GM23338 (cell line): ENCODE data around the gene TBC1D9B. TPM values are rescaled to one million over a fixed set of nuclear protein-coding genes. Genes with fewer than 3 reads are reported as not detected.

Experiments
- ATAC-seq: fragments of 200-7000 bp; cut with Tn5 transposase; 3 replicates; pipeline ENCODE4 v1.9.1; 2020
- DNase-seq: peaks from one replicate; pipeline ENCODE4 v3.0.0-alpha.2; 2015; ENCODE audit warnings: low spot score
- H2AFZ ChIP-seq: fragments of 200-600 bp; sonication (generic); 2 replicates; pipeline ENCODE4 v1.8.0; 2016; ENCODE audit warnings: antibody characterized with exemption, mild to moderate bottlenecking, moderate library complexity
- H3F3A ChIP-seq: fragments of 200-600 bp; sonication (generic); replicated peaks from 2 replicates; pipeline ENCODE4 v1.8.0; 2017; ENCODE audit warnings: antibody characterized with exemption, mixed run types, low read depth
- H3K27ac ChIP-seq: fragments of 200-600 bp; sonication (generic); 2 replicates; pipeline ENCODE4 v1.6.1; 2016; ENCODE audit warnings: low read depth
- H3K27me3 ChIP-seq: fragments of 200-600 bp; sonication (generic); 2 replicates; pipeline ENCODE4 v1.8.0; 2016; ENCODE audit warnings: mild to moderate bottlenecking, mixed run types, moderate library complexity; ENCODE audit not compliant: insufficient read depth
- H3K36me3 ChIP-seq: fragments of 200-600 bp; sonication (generic); 2 replicates; pipeline ENCODE4 v1.8.0; 2016; ENCODE audit warnings: mild to moderate bottlenecking; ENCODE audit not compliant: insufficient read depth
- H3K4me1 ChIP-seq: fragments of 200-600 bp; sonication (generic); 2 replicates; pipeline ENCODE4 v1.8.0; 2016; ENCODE audit warnings: mild to moderate bottlenecking, moderate library complexity; ENCODE audit not compliant: insufficient read depth
- H3K4me2 ChIP-seq: fragments of 200-600 bp; sonication (generic); 2 replicates; pipeline ENCODE4 v1.7.1; 2017; ENCODE audit warnings: mixed run types
- H3K4me3 ChIP-seq: fragments of 200-600 bp; sonication (generic); 2 replicates; pipeline ENCODE4 v1.6.1; 2016; ENCODE audit warnings: mixed run types
- H3K79me2 ChIP-seq: fragments of 200-600 bp; sonication (generic); replicated peaks from 2 replicates; pipeline ENCODE4 v1.8.0; 2017; ENCODE audit warnings: mild to moderate bottlenecking; ENCODE audit not compliant: insufficient read depth
- H3K9me2 ChIP-seq: fragments of 200-600 bp; sonication (generic); 2 replicates; pipeline ENCODE4 v1.8.0; 2017; ENCODE audit not compliant: insufficient read depth
- H4K20me1 ChIP-seq: fragments of 200-600 bp; sonication (generic); replicated peaks from 2 replicates; pipeline ENCODE4 v1.8.0; 2017; ENCODE audit warnings: mild to moderate bottlenecking; ENCODE audit not compliant: insufficient read depth
- H3K27ac Mint-ChIP-seq: 2 replicates; pipeline ENCODE4 v1.8.0; 2020; ENCODE audit warnings: inconsistent platforms, mild to moderate bottlenecking, moderate library complexity, mixed read lengths
- H3K27me3 Mint-ChIP-seq: 3 replicates; pipeline ENCODE4 v1.8.0; 2022; ENCODE audit warnings: low read depth, mild to moderate bottlenecking, moderate library complexity, mixed read lengths, inconsistent platforms; ENCODE audit not compliant: insufficient read depth, poor library complexity
- H3K36me3 Mint-ChIP-seq: 3 replicates; pipeline ENCODE4 v1.8.0; 2021; ENCODE audit warnings: low read depth, mild to moderate bottlenecking, inconsistent platforms, moderate library complexity, mixed read lengths
- H3K4me1 Mint-ChIP-seq: 3 replicates; pipeline ENCODE4 v1.8.0; 2020; ENCODE audit warnings: mild to moderate bottlenecking, inconsistent platforms, mixed read lengths
- H3K4me3 Mint-ChIP-seq: 3 replicates; pipeline ENCODE4 v1.8.0; 2021; ENCODE audit warnings: moderate library complexity, mild to moderate bottlenecking, inconsistent platforms, mixed read lengths
- H3K9me3 Mint-ChIP-seq: 3 replicates; pipeline ENCODE4 v1.8.0; 2020; ENCODE audit warnings: moderate library complexity, mild to moderate bottlenecking, inconsistent platforms, mixed read lengths
- CREB1 ChIP-seq: fragments of 250-450 bp; sonication (Bioruptor Pico); IDR thresholded peaks from 2 replicates; pipeline ENCODE4 v1.5.0; 2020; ENCODE audit warnings: low read depth, mild to moderate bottlenecking, moderate library complexity
- EZH2 ChIP-seq: fragments of 200-600 bp; sonication (generic); IDR thresholded peaks from one replicate; pipeline ENCODE4 v1.8.0; 2017; ENCODE audit warnings: antibody characterized with exemption, mild to moderate bottlenecking, low read depth; ENCODE audit not compliant: unreplicated experiment
- EZH2phosphoT487 ChIP-seq: fragments of 200-600 bp; sonication (generic); IDR thresholded peaks from one replicate; pipeline ENCODE4 v1.8.1; 2018; ENCODE audit warnings: antibody characterized with exemption; ENCODE audit not compliant: unreplicated experiment
- JUNB ChIP-seq: IDR thresholded peaks from one replicate; pipeline ENCODE4 v1.6.1; 2016; ENCODE audit warnings: antibody characterized with exemption; ENCODE audit not compliant: unreplicated experiment
- NANOG ChIP-seq: IDR thresholded peaks from 2 replicates; pipeline ENCODE4 v1.6.1; 2016; ENCODE audit warnings: antibody characterized with exemption, borderline replicate concordance
- POLR2AphosphoS5 ChIP-seq: IDR thresholded peaks from 2 replicates; pipeline ENCODE4 v1.6.1; 2016; ENCODE audit warnings: antibody characterized with exemption, low read depth
- STAT1 ChIP-seq: IDR thresholded peaks from one replicate; pipeline ENCODE4 v1.6.1; 2016; ENCODE audit warnings: antibody characterized with exemption; ENCODE audit not compliant: unreplicated experiment
- ZNF114 ChIP-seq: fragments of 250-450 bp; sonication (Bioruptor Pico); IDR thresholded peaks from 2 replicates; pipeline ENCODE4 v1.5.0; 2020; ENCODE audit warnings: mild to moderate bottlenecking, moderate library complexity
- ZNF331 ChIP-seq: fragments of 250-450 bp; sonication (Bioruptor Pico); IDR thresholded peaks from 2 replicates; pipeline ENCODE4 v1.5.0; 2020; ENCODE audit warnings: low read depth, mild to moderate bottlenecking, moderate library complexity
- polyA plus RNA-seq: library from polyadenylated mRNA; unstranded; fragments of >200 nt; fragmentation: Nextera tagmentation; extraction: Ambion mirVana; gene quantifications from 2 replicates; pipeline ENCODE4 v1.2.1, GENCODE V29; 2016
- total RNA-seq: library from RNA; depleted of rRNA; stranded (reverse); fragments of >200 nt; shearing (Covaris generic); gene quantifications from 2 replicates; pipeline ENCODE4 v1.2.3, GENCODE V29; 2014
- TF ChIP-seq, protein P1 (sequence below): IDR thresholded peaks from 2 replicates; pipeline ENCODE4 v1.6.1; 2016; ENCODE audit warnings: antibody characterized with exemption
- TF ChIP-seq, protein P2 (sequence below), 2 experiments: fragments of 200-600 bp in 1 of 2; sonication (generic) in 1 of 2; conservative IDR thresholded peaks; 2 replicates each; pipeline versions ENCODE4 v1.5.1 to v1.6.1; 2016 to 2017; ENCODE audit warnings: antibody characterized with exemption in 2 of 2, low read depth in 2 of 2, mild to moderate bottlenecking in 2 of 2, moderate library complexity in 1 of 2
- TF ChIP-seq, protein P3 (sequence below): IDR thresholded peaks from one replicate; pipeline ENCODE4 v1.6.1; 2018; ENCODE audit warnings: antibody characterized with exemption; ENCODE audit not compliant: unreplicated experiment
- TF ChIP-seq, protein P4 (sequence below): fragments of 250-450 bp; sonication (Bioruptor Pico); IDR thresholded peaks from 2 replicates; pipeline ENCODE4 v1.5.0; 2020; ENCODE audit warnings: mild to moderate bottlenecking, moderate library complexity

TBC1D9B gene
- total and polyA plus RNA-seq, 2 experiments from 2014 or later = 19.0 to 38.0 TPM

DNA sequence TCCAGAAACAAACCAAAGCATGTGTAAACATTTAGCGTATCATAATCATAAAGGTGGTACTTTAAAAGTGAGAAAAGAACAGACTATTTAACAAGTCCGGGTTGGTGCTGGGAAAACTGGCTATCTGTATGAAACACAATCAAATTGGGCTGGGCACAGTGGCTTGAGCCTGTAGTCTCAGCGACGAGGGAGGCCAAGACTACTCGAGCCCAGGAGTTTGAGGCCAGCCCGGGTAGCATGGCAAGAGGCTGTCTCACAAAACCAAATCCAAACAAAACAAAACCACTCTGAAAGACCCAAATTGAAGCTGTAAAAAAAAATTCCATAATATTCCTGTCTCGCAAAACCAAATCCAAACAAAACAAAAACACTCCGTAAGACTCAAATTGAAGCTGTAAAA lies 53.3 kb downstream of the TBC1D9B start:
- TF ChIP-seq, protein P1, sequence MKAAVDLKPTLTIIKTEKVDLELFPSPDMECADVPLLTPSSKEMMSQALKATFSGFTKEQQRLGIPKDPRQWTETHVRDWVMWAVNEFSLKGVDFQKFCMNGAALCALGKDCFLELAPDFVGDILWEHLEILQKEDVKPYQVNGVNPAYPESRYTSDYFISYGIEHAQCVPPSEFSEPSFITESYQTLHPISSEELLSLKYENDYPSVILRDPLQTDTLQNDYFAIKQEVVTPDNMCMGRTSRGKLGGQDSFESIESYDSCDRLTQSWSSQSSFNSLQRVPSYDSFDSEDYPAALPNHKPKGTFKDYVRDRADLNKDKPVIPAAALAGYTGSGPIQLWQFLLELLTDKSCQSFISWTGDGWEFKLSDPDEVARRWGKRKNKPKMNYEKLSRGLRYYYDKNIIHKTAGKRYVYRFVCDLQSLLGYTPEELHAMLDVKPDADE = no peak
- TF ChIP-seq EZH2 (no peak), STAT1 (no peak), POLR2AphosphoS5 (no peak), CREB1 (CRISPR knock-in tag) (no peak), EZH2phosphoT487 (no peak), NANOG (no peak), JUNB (no peak), ZNF114 (no peak), ZNF331 (CRISPR knock-in tag) (no peak)
- TF ChIP-seq, protein P2, sequence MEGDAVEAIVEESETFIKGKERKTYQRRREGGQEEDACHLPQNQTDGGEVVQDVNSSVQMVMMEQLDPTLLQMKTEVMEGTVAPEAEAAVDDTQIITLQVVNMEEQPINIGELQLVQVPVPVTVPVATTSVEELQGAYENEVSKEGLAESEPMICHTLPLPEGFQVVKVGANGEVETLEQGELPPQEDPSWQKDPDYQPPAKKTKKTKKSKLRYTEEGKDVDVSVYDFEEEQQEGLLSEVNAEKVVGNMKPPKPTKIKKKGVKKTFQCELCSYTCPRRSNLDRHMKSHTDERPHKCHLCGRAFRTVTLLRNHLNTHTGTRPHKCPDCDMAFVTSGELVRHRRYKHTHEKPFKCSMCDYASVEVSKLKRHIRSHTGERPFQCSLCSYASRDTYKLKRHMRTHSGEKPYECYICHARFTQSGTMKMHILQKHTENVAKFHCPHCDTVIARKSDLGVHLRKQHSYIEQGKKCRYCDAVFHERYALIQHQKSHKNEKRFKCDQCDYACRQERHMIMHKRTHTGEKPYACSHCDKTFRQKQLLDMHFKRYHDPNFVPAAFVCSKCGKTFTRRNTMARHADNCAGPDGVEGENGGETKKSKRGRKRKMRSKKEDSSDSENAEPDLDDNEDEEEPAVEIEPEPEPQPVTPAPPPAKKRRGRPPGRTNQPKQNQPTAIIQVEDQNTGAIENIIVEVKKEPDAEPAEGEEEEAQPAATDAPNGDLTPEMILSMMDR (conservative IDR thresholded peaks at IDR 0.05; ENCODE audit: low read depth in 2 of 2) = no peak
- TF ChIP-seq, protein P3, sequence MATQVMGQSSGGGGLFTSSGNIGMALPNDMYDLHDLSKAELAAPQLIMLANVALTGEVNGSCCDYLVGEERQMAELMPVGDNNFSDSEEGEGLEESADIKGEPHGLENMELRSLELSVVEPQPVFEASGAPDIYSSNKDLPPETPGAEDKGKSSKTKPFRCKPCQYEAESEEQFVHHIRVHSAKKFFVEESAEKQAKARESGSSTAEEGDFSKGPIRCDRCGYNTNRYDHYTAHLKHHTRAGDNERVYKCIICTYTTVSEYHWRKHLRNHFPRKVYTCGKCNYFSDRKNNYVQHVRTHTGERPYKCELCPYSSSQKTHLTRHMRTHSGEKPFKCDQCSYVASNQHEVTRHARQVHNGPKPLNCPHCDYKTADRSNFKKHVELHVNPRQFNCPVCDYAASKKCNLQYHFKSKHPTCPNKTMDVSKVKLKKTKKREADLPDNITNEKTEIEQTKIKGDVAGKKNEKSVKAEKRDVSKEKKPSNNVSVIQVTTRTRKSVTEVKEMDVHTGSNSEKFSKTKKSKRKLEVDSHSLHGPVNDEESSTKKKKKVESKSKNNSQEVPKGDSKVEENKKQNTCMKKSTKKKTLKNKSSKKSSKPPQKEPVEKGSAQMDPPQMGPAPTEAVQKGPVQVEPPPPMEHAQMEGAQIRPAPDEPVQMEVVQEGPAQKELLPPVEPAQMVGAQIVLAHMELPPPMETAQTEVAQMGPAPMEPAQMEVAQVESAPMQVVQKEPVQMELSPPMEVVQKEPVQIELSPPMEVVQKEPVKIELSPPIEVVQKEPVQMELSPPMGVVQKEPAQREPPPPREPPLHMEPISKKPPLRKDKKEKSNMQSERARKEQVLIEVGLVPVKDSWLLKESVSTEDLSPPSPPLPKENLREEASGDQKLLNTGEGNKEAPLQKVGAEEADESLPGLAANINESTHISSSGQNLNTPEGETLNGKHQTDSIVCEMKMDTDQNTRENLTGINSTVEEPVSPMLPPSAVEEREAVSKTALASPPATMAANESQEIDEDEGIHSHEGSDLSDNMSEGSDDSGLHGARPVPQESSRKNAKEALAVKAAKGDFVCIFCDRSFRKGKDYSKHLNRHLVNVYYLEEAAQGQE = no peak
- TF ChIP-seq, protein P4, sequence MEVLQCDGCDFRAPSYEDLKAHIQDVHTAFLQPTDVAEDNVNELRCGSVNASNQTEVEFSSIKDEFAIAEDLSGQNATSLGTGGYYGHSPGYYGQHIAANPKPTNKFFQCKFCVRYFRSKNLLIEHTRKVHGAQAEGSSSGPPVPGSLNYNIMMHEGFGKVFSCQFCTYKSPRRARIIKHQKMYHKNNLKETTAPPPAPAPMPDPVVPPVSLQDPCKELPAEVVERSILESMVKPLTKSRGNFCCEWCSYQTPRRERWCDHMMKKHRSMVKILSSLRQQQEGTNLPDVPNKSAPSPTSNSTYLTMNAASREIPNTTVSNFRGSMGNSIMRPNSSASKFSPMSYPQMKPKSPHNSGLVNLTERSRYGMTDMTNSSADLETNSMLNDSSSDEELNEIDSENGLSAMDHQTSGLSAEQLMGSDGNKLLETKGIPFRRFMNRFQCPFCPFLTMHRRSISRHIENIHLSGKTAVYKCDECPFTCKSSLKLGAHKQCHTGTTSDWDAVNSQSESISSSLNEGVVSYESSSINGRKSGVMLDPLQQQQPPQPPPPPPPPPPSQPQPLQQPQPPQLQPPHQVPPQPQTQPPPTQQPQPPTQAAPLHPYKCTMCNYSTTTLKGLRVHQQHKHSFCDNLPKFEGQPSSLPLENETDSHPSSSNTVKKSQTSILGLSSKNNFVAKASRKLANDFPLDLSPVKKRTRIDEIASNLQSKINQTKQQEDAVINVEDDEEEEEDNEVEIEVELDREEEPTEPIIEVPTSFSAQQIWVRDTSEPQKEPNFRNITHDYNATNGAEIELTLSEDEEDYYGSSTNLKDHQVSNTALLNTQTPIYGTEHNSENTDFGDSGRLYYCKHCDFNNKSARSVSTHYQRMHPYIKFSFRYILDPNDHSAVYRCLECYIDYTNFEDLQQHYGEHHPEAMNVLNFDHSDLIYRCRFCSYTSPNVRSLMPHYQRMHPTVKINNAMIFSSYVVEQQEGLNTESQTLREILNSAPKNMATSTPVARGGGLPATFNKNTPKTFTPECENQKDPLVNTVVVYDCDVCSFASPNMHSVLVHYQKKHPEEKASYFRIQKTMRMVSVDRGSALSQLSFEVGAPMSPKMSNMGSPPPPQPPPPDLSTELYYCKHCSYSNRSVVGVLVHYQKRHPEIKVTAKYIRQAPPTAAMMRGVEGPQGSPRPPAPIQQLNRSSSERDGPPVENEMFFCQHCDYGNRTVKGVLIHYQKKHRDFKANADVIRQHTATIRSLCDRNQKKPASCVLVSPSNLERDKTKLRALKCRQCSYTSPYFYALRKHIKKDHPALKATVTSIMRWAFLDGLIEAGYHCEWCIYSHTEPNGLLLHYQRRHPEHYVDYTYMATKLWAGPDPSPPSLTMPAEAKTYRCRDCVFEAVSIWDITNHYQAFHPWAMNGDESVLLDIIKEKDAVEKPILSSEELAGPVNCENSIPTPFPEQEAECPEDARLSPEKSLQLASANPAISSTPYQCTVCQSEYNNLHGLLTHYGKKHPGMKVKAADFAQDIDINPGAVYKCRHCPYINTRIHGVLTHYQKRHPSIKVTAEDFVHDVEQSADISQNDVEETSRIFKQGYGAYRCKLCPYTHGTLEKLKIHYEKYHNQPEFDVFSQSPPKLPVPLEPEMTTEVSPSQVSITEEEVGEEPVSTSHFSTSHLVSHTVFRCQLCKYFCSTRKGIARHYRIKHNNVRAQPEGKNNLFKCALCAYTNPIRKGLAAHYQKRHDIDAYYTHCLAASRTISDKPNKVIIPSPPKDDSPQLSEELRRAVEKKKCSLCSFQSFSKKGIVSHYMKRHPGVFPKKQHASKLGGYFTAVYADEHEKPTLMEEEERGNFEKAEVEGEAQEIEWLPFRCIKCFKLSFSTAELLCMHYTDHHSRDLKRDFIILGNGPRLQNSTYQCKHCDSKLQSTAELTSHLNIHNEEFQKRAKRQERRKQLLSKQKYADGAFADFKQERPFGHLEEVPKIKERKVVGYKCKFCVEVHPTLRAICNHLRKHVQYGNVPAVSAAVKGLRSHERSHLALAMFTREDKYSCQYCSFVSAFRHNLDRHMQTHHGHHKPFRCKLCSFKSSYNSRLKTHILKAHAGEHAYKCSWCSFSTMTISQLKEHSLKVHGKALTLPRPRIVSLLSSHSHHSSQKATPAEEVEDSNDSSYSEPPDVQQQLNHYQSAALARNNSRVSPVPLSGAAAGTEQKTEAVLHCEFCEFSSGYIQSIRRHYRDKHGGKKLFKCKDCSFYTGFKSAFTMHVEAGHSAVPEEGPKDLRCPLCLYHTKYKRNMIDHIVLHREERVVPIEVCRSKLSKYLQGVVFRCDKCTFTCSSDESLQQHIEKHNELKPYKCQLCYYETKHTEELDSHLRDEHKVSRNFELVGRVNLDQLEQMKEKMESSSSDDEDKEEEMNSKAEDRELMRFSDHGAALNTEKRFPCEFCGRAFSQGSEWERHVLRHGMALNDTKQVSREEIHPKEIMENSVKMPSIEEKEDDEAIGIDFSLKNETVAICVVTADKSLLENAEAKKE = no peak
- no peak overlapping the region for H3K27ac ChIP-seq
- Mint-ChIP-seq H3K9me3 (no peaks in the 10 kb centered on the region), H3K4me1 (peaks cover 13% of the 10 kb centered on the region; the same call in 2 of the 3 replicates), H3K27ac (no peak overlapping the region), H3K36me3 (peaks cover 22% of the 10 kb centered on the region), H3K4me3 (no peak overlapping the region), H3K27me3 (peaks cover 22% of the 10 kb centered on the region)
- ATAC-seq (no peak), DNase-seq (no peak)
- H3K79me2 ChIP-seq = peaks cover 36% of the 10 kb centered on the region
- peaks cover 14% of the 10 kb centered on the region for H3K36me3 ChIP-seq
- H3K4me1 ChIP-seq = no peaks in the 10 kb centered on the region
- no peaks in the 10 kb centered on the region for H3K27me3 ChIP-seq
- peaks cover 9% of the 10 kb centered on the region; the same call in 1 of the 2 replicates for H4K20me1 ChIP-seq
- H3K4me2 ChIP-seq = no peak overlapping the region
- peaks cover 10% of the 10 kb centered on the region; the same call in 1 of the 2 replicates for H3F3A ChIP-seq
- H2AFZ ChIP-seq = no peak overlapping the region
- H3K4me3 ChIP-seq = no peak overlapping the region
- no peaks in the 10 kb centered on the region for H3K9me2 ChIP-seq
